Natural killer cell (primary cell): ENCODE results near the gene EIF5B. TPM values are rescaled to one million over a fixed set of nuclear protein-coding genes. Genes with fewer than 3 reads are reported as not detected.
A peak's percentile ranks its signal among the peaks of the same experiment; 100 is the strongest.

Experiments
- ATAC-seq, 3 donors: fragments of 150-1000 bp in 2 of 3; fragments of 200-7000 bp in 1 of 3; cut with Tn5 transposase; 1 replicate in 1 of 3; 2 replicates in 2 of 3; pipeline ENCODE4 v1.10.0; 2021; ENCODE audit warnings: mild to moderate bottlenecking in 2 of 3, moderate library complexity in 2 of 3
- DNase-seq, 2 donors: peaks; one replicate each; pipeline versions ENCODE4 v3.0.0 to v3.0.0-alpha.2; 2013 to 2021; ENCODE audit warnings: mixed read lengths in 1 of 2
- H3K27ac ChIP-seq: one replicate; pipeline ENCODE4 v1.5.1; 2013; ENCODE audit warnings: mild to moderate bottlenecking, low read length
- H3K27me3 ChIP-seq: one replicate; pipeline ENCODE4 v1.6.1; 2013; ENCODE audit warnings: low read length; ENCODE audit not compliant: control insufficient read depth, insufficient read depth
- H3K36me3 ChIP-seq: one replicate; pipeline ENCODE4 v1.6.1; 2013; ENCODE audit warnings: low read length; ENCODE audit not compliant: control insufficient read depth, insufficient read depth
- H3K4me1 ChIP-seq: one replicate; pipeline ENCODE4 v1.6.1; 2013; ENCODE audit warnings: low read length; ENCODE audit not compliant: control insufficient read depth, insufficient read depth
- H3K4me3 ChIP-seq: one replicate; pipeline ENCODE4 v1.5.1; 2013; ENCODE audit warnings: low read length
- H3K9me3 ChIP-seq: one replicate; pipeline ENCODE4 v1.6.1; 2013; ENCODE audit warnings: low read length; ENCODE audit not compliant: control insufficient read depth, insufficient read depth
- H3K27ac Mint-ChIP-seq, 2 donors: one replicate each; pipeline ENCODE4 v1.8.0; 2022; ENCODE audit warnings: mild to moderate bottlenecking in 2 of 2, mixed read lengths in 2 of 2, moderate library complexity in 1 of 2
- H3K27me3 Mint-ChIP-seq, 2 donors: one replicate each; pipeline ENCODE4 v1.8.0; 2022; ENCODE audit warnings: low read depth in 2 of 2, mixed read lengths in 2 of 2
- H3K36me3 Mint-ChIP-seq: one replicate; pipeline ENCODE4 v1.8.0; 2022; ENCODE audit warnings: mixed read lengths
- H3K4me1 Mint-ChIP-seq, 2 donors: one replicate each; pipeline ENCODE4 v1.8.0; 2022; ENCODE audit warnings: mixed read lengths in 2 of 2
- H3K4me3 Mint-ChIP-seq: one replicate; pipeline ENCODE4 v1.8.0; 2022; ENCODE audit warnings: mild to moderate bottlenecking, moderate library complexity, mixed read lengths
- H3K9me3 Mint-ChIP-seq, 2 donors: one replicate each; pipeline ENCODE4 v1.8.0; 2022; ENCODE audit warnings: mixed read lengths in 2 of 2
- WGBS: methylation state at CpG from one replicate; pipeline ENCODE4 v1.1.7; 2013; ENCODE audit warnings: missing lambda C conversion rate; ENCODE audit not compliant: insufficient coverage; 5-methylcytosine and 5-hydroxymethylcytosine counted together
- intact Hi-C: fragments of 100-400 bp; cut with micrococcal nuclease; formaldehyde crosslinking; loops from one replicate; pipeline ENCODE4 v1.14.2; 2022
- total RNA-seq, 4 donors: library from RNA; stranded (reverse); fragments of 120-200 nt in 1 of 4; gene quantifications; one replicate each; pipeline versions ENCODE4 v1.2.3 to v1.2.4, GENCODE V29; 2013 to 2022
- TF ChIP-seq, protein P1 (sequence below): fragments of 200-600 bp; IDR thresholded peaks from one replicate; pipeline ENCODE4 v1.8.0; 2022; ENCODE audit warnings: antibody characterized with exemption

The EIF5B gene
- total RNA-seq, 3 donors from 2014 or later (not counting 1 experiment from before 2014, with no cell fraction given): 33.5 to 40.6 (median 40.3) TPM

- no peak for ATAC-seq
- H3K36me3 Mint-ChIP-seq: peaks cover 31% of the 10 kb centered on the region
- H3K4me1 Mint-ChIP-seq: no peaks in the 10 kb centered on the region
- no peaks in the 10 kb centered on the region for H3K27me3 ChIP-seq
- no peak overlapping the region for H3K4me3 ChIP-seq
- no CpG with 5 or more reads among the region's 2 CpGs for WGBS
- TF ChIP-seq, protein P1, sequence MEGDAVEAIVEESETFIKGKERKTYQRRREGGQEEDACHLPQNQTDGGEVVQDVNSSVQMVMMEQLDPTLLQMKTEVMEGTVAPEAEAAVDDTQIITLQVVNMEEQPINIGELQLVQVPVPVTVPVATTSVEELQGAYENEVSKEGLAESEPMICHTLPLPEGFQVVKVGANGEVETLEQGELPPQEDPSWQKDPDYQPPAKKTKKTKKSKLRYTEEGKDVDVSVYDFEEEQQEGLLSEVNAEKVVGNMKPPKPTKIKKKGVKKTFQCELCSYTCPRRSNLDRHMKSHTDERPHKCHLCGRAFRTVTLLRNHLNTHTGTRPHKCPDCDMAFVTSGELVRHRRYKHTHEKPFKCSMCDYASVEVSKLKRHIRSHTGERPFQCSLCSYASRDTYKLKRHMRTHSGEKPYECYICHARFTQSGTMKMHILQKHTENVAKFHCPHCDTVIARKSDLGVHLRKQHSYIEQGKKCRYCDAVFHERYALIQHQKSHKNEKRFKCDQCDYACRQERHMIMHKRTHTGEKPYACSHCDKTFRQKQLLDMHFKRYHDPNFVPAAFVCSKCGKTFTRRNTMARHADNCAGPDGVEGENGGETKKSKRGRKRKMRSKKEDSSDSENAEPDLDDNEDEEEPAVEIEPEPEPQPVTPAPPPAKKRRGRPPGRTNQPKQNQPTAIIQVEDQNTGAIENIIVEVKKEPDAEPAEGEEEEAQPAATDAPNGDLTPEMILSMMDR: no peak
- no peak overlapping the region for H3K27ac Mint-ChIP-seq
- no peak overlapping the region for H3K27ac ChIP-seq
- H3K9me3 ChIP-seq: no peaks in the 10 kb centered on the region
- H3K36me3 ChIP-seq: peaks cover 54% of the 10 kb centered on the region
- no peak overlapping the region for H3K4me3 Mint-ChIP-seq
- H3K9me3 Mint-ChIP-seq: no peaks in the 10 kb centered on the region
- DNase-seq: no peak
- intact Hi-C loops: no loop called here
- H3K27me3 Mint-ChIP-seq: no peaks in the 10 kb centered on the region
- no peaks in the 10 kb centered on the region for H3K4me1 ChIP-seq
Observed at GRCh38 chr2:99382143-99382542, 45.0 kb downstream of the EIF5B start.

- no peak overlapping the region for H3K4me3 ChIP-seq
- H3K27ac ChIP-seq: no peak overlapping the region
- WGBS: 93% methylated on average over 2 of the region's 2 CpGs
- no peaks in the 10 kb centered on the region for H3K9me3 Mint-ChIP-seq
- H3K36me3 Mint-ChIP-seq: peaks cover 20% of the 10 kb centered on the region
- ATAC-seq: no peak
- no peak for DNase-seq
- H3K4me1 Mint-ChIP-seq: peaks cover 0 to 6% of the 10 kb centered on the region in 2 donors
- no peak overlapping the region for H3K4me3 Mint-ChIP-seq
- H3K27me3 ChIP-seq: no peaks in the 10 kb centered on the region
- TF ChIP-seq, protein P1: no peak
- H3K27me3 Mint-ChIP-seq: no peaks in the 10 kb centered on the region
- intact Hi-C loops: no loop called here
- no peaks in the 10 kb centered on the region for H3K9me3 ChIP-seq
- H3K4me1 ChIP-seq: no peaks in the 10 kb centered on the region
- H3K36me3 ChIP-seq: peaks cover 43% of the 10 kb centered on the region
- peak overlapping the region in 1 of 2 donors; percentile 25 for H3K27ac Mint-ChIP-seq
Observed at GRCh38 chr2:99386011-99386410, 48.8 kb downstream of the EIF5B start.

- 100% methylated on average over 2 of the region's 2 CpGs for WGBS
- no peak for DNase-seq
- ATAC-seq: no peak
- intact Hi-C loops: no loop called here
- Histone ChIP-seq H3K27ac (no peak overlapping the region), H3K36me3 (peaks cover 42% of the 10 kb centered on the region), H3K4me3 (no peak overlapping the region), H3K4me1 (no peaks in the 10 kb centered on the region), H3K9me3 (no peaks in the 10 kb centered on the region), H3K27me3 (no peaks in the 10 kb centered on the region)
- Mint-ChIP-seq H3K27ac (no peak overlapping the region), H3K9me3 (no peaks in the 10 kb centered on the region), H3K27me3 (no peaks in the 10 kb centered on the region), H3K4me3 (no peak overlapping the region), H3K4me1 (peaks cover 0 to 6% of the 10 kb centered on the region in 2 donors), H3K36me3 (peaks cover 18% of the 10 kb centered on the region)
- TF ChIP-seq, protein P1: no peak
Observed at GRCh38 chr2:99388892-99389291, 51.7 kb downstream of the EIF5B start.

GRCh38 chr2:99389371-99389770 is 52.2 kb downstream of the EIF5B start:
- DNase-seq: no peak
- H3K27me3 ChIP-seq: no peaks in the 10 kb centered on the region
- ATAC-seq: no peak
- WGBS: 45% methylated on average over 2 of the region's 2 CpGs
- H3K27ac ChIP-seq: no peak overlapping the region
- peaks cover 47% of the 10 kb centered on the region for H3K36me3 ChIP-seq
- H3K4me3 ChIP-seq: no peak overlapping the region
- H3K4me1 ChIP-seq: no peaks in the 10 kb centered on the region
- TF ChIP-seq, protein P1: no peak
- intact Hi-C loops: no loop called here
- peaks cover 16% of the 10 kb centered on the region for H3K36me3 Mint-ChIP-seq
- no peaks in the 10 kb centered on the region for H3K9me3 Mint-ChIP-seq
- no peaks in the 10 kb centered on the region for H3K27me3 Mint-ChIP-seq
- H3K4me3 Mint-ChIP-seq: no peak overlapping the region
- no peak overlapping the region for H3K27ac Mint-ChIP-seq
- peaks cover 0 to 6% of the 10 kb centered on the region in 2 donors for H3K4me1 Mint-ChIP-seq
- no peaks in the 10 kb centered on the region for H3K9me3 ChIP-seq
